Measurements from ENCODE around the gene CYP2C18. TPM values are rescaled to one million over a fixed set of nuclear protein-coding genes. Genes with fewer than 3 reads are reported as not detected.

CYP2C18 gene
- total and polyA plus RNA-seq, 2 experiments from 2014 or later = 17.2 to 19.5 TPM

DNA sequence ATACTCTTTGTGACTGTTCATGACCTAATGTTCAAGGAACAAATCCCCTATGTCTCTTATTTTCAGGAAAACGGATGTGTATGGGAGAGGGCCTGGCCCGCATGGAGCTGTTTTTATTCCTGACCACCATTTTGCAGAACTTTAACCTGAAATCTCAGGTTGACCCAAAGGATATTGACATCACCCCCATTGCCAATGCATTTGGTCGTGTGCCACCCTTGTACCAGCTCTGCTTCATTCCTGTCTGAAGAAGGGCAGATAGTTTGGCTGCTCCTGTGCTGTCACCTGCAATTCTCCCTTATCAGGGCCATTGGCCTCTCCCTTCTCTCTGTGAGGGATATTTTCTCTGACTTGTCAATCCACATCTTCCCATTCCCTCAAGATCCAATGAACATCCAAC is 51.7 kb downstream of the CYP2C18 start:
- no peak overlapping the region for H3K27ac ChIP-seq
- DNase-seq (ENCODE audit: low spot score) = no peak
- no peaks in the 10 kb centered on the region for H3K9me2 ChIP-seq (replicated peaks; ENCODE audit: insufficient read depth)
- no peaks in the 10 kb centered on the region for H3K4me1 ChIP-seq (ENCODE audit: insufficient read depth)
- H4K20me1 ChIP-seq (ENCODE audit: insufficient read depth, poor library complexity, severe bottlenecking) = no peaks in the 10 kb centered on the region
- no peak overlapping the region for H2AFZ ChIP-seq
- WGBS (ENCODE audit: low lambda C conversion rate, missing lambda C conversion rate) = 92% methylated on average over 3 of the region's 3 CpGs
- H3K79me2 ChIP-seq = no peaks in the 10 kb centered on the region
- no peak overlapping the region for H3K4me2 ChIP-seq
- H3K36me3 ChIP-seq (replicated peaks; ENCODE audit: insufficient read depth, low read depth) = no peaks in the 10 kb centered on the region
- TF ChIP-seq, protein P1, sequence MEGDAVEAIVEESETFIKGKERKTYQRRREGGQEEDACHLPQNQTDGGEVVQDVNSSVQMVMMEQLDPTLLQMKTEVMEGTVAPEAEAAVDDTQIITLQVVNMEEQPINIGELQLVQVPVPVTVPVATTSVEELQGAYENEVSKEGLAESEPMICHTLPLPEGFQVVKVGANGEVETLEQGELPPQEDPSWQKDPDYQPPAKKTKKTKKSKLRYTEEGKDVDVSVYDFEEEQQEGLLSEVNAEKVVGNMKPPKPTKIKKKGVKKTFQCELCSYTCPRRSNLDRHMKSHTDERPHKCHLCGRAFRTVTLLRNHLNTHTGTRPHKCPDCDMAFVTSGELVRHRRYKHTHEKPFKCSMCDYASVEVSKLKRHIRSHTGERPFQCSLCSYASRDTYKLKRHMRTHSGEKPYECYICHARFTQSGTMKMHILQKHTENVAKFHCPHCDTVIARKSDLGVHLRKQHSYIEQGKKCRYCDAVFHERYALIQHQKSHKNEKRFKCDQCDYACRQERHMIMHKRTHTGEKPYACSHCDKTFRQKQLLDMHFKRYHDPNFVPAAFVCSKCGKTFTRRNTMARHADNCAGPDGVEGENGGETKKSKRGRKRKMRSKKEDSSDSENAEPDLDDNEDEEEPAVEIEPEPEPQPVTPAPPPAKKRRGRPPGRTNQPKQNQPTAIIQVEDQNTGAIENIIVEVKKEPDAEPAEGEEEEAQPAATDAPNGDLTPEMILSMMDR (IDR thresholded peaks at IDR 0.05; ENCODE audit: poor library complexity) = no peak
- TF ChIP-seq EZH2 (IDR thresholded peaks at IDR 0.05; ENCODE audit: borderline replicate concordance) (no peak), EZH2phosphoT487 (IDR thresholded peaks at IDR 0.05; ENCODE audit: low read depth, severe bottlenecking, unreplicated experiment) (no peak)
- no peaks in the 10 kb centered on the region for H3K9me3 ChIP-seq (ENCODE audit: low read depth)
- no peak overlapping the region for H3K4me3 ChIP-seq
- H3K27me3 ChIP-seq = no peaks in the 10 kb centered on the region

DNA sequence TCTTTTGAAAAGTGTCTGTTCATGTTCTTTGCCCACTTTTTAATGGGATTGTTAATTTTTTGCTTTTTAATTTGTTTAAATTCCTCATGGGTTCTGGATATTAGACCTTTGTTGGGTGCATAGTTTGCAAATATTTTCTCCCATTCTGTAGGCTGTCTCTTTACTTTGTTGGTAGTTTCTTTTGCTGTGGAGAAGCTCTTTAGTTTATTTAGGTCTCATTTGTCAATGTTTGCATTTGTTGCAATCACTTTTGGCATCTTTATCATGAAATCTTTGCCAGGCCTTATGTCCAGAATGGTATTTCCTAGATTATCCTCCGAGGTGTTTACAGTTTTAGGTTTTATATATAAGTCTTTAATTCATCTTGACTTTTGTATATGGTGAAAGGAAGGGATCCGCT is 55.1 kb downstream of the CYP2C18 start:
- H3K27ac ChIP-seq = no peak overlapping the region
- H4K20me1 ChIP-seq (ENCODE audit: insufficient read depth, poor library complexity, severe bottlenecking) = no peaks in the 10 kb centered on the region
- no peak overlapping the region for H3K4me2 ChIP-seq
- no peaks in the 10 kb centered on the region for H3K4me1 ChIP-seq (ENCODE audit: insufficient read depth)
- H2AFZ ChIP-seq = no peak overlapping the region
- no peaks in the 10 kb centered on the region for H3K9me2 ChIP-seq (replicated peaks; ENCODE audit: insufficient read depth)
- 74% methylated on average over 2 of the region's 2 CpGs for WGBS (ENCODE audit: low lambda C conversion rate, missing lambda C conversion rate)
- H3K27me3 ChIP-seq = no peaks in the 10 kb centered on the region
- DNase-seq (ENCODE audit: low spot score) = no peak
- TF ChIP-seq, protein P1 (IDR thresholded peaks at IDR 0.05; ENCODE audit: poor library complexity) = no peak
- TF ChIP-seq EZH2 (IDR thresholded peaks at IDR 0.05; ENCODE audit: borderline replicate concordance) (no peak), EZH2phosphoT487 (IDR thresholded peaks at IDR 0.05; ENCODE audit: low read depth, severe bottlenecking, unreplicated experiment) (no peak)
- no peaks in the 10 kb centered on the region for H3K9me3 ChIP-seq (ENCODE audit: low read depth)
- no peak overlapping the region for H3K4me3 ChIP-seq
- H3K36me3 ChIP-seq (replicated peaks; ENCODE audit: insufficient read depth, low read depth) = no peaks in the 10 kb centered on the region
- H3K79me2 ChIP-seq = no peaks in the 10 kb centered on the region

DNA sequence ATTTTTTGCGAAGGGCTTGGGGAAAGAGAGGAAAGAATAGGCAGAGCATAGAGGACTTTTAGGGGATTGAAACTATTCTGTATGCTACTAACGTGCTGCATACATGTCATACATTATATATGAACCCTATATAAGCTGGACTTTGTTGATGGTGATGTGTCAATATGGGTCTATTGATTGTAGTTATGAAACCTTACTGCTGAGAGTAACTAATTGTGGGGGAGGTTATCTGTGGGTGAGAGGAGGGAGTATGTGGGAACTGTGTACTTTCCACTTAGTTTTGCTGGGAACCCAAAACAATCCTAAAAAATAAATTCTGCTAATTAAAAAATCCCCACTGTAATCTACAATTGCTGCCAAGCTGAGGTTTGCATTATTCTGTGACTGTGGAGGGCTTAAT is 63.6 kb downstream of the CYP2C18 start:
- TF ChIP-seq, protein P1 (IDR thresholded peaks at IDR 0.05; ENCODE audit: poor library complexity) = no peak
- no peak for TF ChIP-seq EZH2 (IDR thresholded peaks at IDR 0.05; ENCODE audit: borderline replicate concordance)
- TF ChIP-seq EZH2phosphoT487 (IDR thresholded peaks at IDR 0.05; ENCODE audit: low read depth, severe bottlenecking, unreplicated experiment) = no peak
- no peaks in the 10 kb centered on the region for H4K20me1 ChIP-seq (ENCODE audit: insufficient read depth, poor library complexity, severe bottlenecking)
- no peak overlapping the region for H2AFZ ChIP-seq
- no peaks in the 10 kb centered on the region for H3K27me3 ChIP-seq
- H3K9me2 ChIP-seq (replicated peaks; ENCODE audit: insufficient read depth) = no peaks in the 10 kb centered on the region
- no peaks in the 10 kb centered on the region for H3K79me2 ChIP-seq
- H3K4me3 ChIP-seq = no peak overlapping the region
- WGBS (ENCODE audit: low lambda C conversion rate, missing lambda C conversion rate) = 76% methylated on average over 2 of the region's 2 CpGs
- no peaks in the 10 kb centered on the region for H3K36me3 ChIP-seq (replicated peaks; ENCODE audit: insufficient read depth, low read depth)
- H3K4me1 ChIP-seq (ENCODE audit: insufficient read depth) = no peaks in the 10 kb centered on the region
- DNase-seq (ENCODE audit: low spot score) = no peak
- no peak overlapping the region for H3K4me2 ChIP-seq
- no peak overlapping the region for H3K27ac ChIP-seq
- H3K9me3 ChIP-seq (ENCODE audit: low read depth) = no peaks in the 10 kb centered on the region

GRCh38 chr10:94747838-94748237 is 64.3 kb downstream of the CYP2C18 start:
- Histone ChIP-seq H4K20me1 (ENCODE audit: insufficient read depth, poor library complexity, severe bottlenecking) (no peaks in the 10 kb centered on the region), H3K79me2 (no peaks in the 10 kb centered on the region), H3K4me3 (no peak overlapping the region), H2AFZ (no peak overlapping the region), H3K27ac (no peak overlapping the region), H3K4me1 (ENCODE audit: insufficient read depth) (no peaks in the 10 kb centered on the region), H3K4me2 (no peak overlapping the region), H3K27me3 (no peaks in the 10 kb centered on the region), H3K9me2 (replicated peaks; ENCODE audit: insufficient read depth) (no peaks in the 10 kb centered on the region), H3K9me3 (ENCODE audit: low read depth) (no peaks in the 10 kb centered on the region), H3K36me3 (replicated peaks; ENCODE audit: insufficient read depth, low read depth) (no peaks in the 10 kb centered on the region)
- TF ChIP-seq, protein P1 (IDR thresholded peaks at IDR 0.05; ENCODE audit: poor library complexity) = no peak
- TF ChIP-seq EZH2phosphoT487 (IDR thresholded peaks at IDR 0.05; ENCODE audit: low read depth, severe bottlenecking, unreplicated experiment) (no peak), EZH2 (IDR thresholded peaks at IDR 0.05; ENCODE audit: borderline replicate concordance) (no peak)
- no peak for DNase-seq (ENCODE audit: low spot score)
- WGBS (ENCODE audit: low lambda C conversion rate, missing lambda C conversion rate) = 73% methylated on average over 4 of the region's 4 CpGs
